HuH-7 (cell line): ENCODE measurements around the gene KCNQ1.
"Not testable (repeated sequence)": the region's sequence is repeated elsewhere in the genome, so short reads cannot be mapped to it uniquely, and the experiment has no call there.

Experiments used
- DNase-seq: peaks from one replicate; pipeline ENCODE4 v3.0.0; 2011; ENCODE audit warnings: low spot score

The KCNQ1 gene

GRCh38 chr11:2592559-2593392 is 148.0 kb downstream of the KCNQ1 start:
- DNase-seq: peak; percentile 3

GRCh38 chr11:2593393-2593950 is 148.7 kb downstream of the KCNQ1 start:
- DNase-seq: no peak

GRCh38 chr11:2594267-2594666 is 149.5 kb downstream of the KCNQ1 start:
- no peak for DNase-seq

GRCh38 chr11:2595204-2595603 is 150.4 kb downstream of the KCNQ1 start:
- DNase-seq: no peak

- no peak for DNase-seq
Measured at GRCh38 chr11:2599561-2600189, 154.9 kb downstream of the KCNQ1 start.

- no peak for DNase-seq
Measured at GRCh38 chr11:2609345-2609744, 164.5 kb downstream of the KCNQ1 start.

GRCh38 chr11:2612884-2613571 is 168.2 kb downstream of the KCNQ1 start:
- DNase-seq: no peak

GRCh38 chr11:2621894-2622293 is 177.1 kb downstream of the KCNQ1 start:
- DNase-seq: no peak

- DNase-seq: no peak
Measured at GRCh38 chr11:2625183-2625582, 180.4 kb downstream of the KCNQ1 start.

GRCh38 chr11:2630679-2631078 is 185.9 kb downstream of the KCNQ1 start:
- DNase-seq: no peak

- no peak for DNase-seq
Measured at GRCh38 chr11:2631161-2631560, 186.4 kb downstream of the KCNQ1 start.

GRCh38 chr11:2639763-2640162 is 195.0 kb downstream of the KCNQ1 start:
- not testable (repeated sequence) for DNase-seq

- DNase-seq: no peak
Measured at GRCh38 chr11:2641623-2642022, 196.8 kb downstream of the KCNQ1 start.

- DNase-seq: no peak
Measured at GRCh38 chr11:2643746-2644145, 198.9 kb downstream of the KCNQ1 start.

- DNase-seq: peak; percentile 1
Measured at GRCh38 chr11:2644844-2645778, 200.3 kb downstream of the KCNQ1 start.

- no peak for DNase-seq
Measured at GRCh38 chr11:2645779-2646118, 200.9 kb downstream of the KCNQ1 start.

- DNase-seq: no peak
Measured at GRCh38 chr11:2647167-2647566, 202.4 kb downstream of the KCNQ1 start.

- DNase-seq: no peak
Measured at GRCh38 chr11:2647953-2648352, 203.1 kb downstream of the KCNQ1 start.

GRCh38 chr11:2649400-2649799 is 204.6 kb downstream of the KCNQ1 start:
- DNase-seq: no peak

- DNase-seq: no peak
Measured at GRCh38 chr11:2649848-2650247, 205.0 kb downstream of the KCNQ1 start.

- DNase-seq: no peak
Measured at GRCh38 chr11:2650343-2650867, 205.6 kb downstream of the KCNQ1 start.
